ENCODE measurements around the gene PLEKHG4B.
"Not testable (repeated sequence)": the region's sequence is repeated elsewhere in the genome, so short reads cannot be mapped to it uniquely, and the experiment has no call there.

PLEKHG4B gene

DNA sequence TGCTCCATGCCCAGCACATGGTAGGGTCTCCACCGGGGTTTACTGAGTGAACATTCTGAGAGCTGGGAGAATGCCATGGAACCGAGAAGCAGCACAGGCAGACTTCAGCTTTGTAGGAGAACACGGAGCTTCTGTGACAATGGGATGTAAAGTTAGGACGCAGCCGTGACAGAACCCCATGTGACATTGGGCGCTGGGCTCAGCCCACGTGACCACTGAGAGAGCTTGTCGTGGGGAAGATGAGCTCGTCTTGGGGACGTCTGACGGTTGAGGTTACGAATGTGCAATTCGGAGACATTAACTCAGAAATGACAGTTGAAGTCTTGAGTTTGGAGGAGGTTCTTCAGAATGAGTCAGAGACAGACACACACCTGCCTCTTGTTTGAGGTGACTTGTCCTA is 139.7 kb downstream of the PLEKHG4B start:
- DNase-seq (ENCODE audit: low read depth) = no peak
- no peaks in the 10 kb centered on the region for H3K27me3 ChIP-seq (replicated peaks; ENCODE audit: control insufficient read depth, insufficient read depth, low read length)
- no peak overlapping the region for H3K4me3 ChIP-seq (ENCODE audit: low read length)
- no peaks in the 10 kb centered on the region for H3K9me3 ChIP-seq (ENCODE audit: control insufficient read depth, low read length)
- H3K36me3 ChIP-seq (ENCODE audit: control insufficient read depth, insufficient read depth, low read length, severe bottlenecking) = peaks cover 92% of the 10 kb centered on the region
- no peak overlapping the region for H3K9ac ChIP-seq (ENCODE audit: low read length)
- H3K4me1 ChIP-seq (ENCODE audit: control insufficient read depth, insufficient read depth, low read length) = no peaks in the 10 kb centered on the region

DNA sequence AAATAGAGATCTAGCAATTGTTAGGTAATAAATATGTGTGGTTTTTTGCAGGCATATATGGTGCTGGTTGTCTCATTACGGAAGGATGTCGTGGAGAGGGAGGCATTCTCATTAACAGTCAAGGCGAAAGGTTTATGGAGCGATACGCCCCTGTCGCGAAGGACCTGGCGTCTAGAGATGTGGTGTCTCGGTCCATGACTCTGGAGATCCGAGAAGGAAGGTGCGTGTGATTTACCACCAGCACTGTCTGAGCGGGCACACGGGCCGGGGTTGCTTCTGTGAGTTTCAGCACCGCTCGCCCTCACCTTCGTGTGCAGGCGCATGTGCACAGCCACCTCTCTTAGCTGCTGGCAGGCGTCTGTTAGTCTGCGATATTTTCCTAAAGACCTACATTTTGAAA is 141.5 kb downstream of the PLEKHG4B start:
- H3K4me1 ChIP-seq (ENCODE audit: control insufficient read depth, insufficient read depth, low read length); H3K9me3 ChIP-seq (ENCODE audit: control insufficient read depth, low read length); DNase-seq (ENCODE audit: low read depth); H3K9ac ChIP-seq (ENCODE audit: low read length); H3K4me3 ChIP-seq (ENCODE audit: low read length); H3K27me3 ChIP-seq (replicated peaks; ENCODE audit: control insufficient read depth, insufficient read depth, low read length): not testable (repeated sequence)
- H3K36me3 ChIP-seq (ENCODE audit: control insufficient read depth, insufficient read depth, low read length, severe bottlenecking) = peaks cover 84% of the 10 kb centered on the region

DNA sequence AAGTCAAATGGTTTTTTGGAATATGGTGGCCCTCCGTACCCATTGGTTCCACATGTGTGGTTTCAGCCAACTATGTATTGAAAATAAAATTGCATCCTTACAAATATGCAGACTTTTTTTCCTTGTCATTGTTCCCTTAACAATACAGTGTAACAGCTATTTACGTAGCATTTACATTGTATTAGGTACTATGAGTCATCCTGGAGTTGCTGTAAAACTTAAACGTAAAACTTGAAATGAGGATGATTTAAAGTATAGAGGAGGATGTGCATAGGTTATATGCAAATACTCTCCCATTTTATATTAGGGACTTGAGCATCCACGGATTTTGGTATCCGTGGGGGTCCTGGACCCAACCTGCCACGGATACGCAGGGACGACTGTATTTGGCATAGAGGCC is 142.5 kb downstream of the PLEKHG4B start:
- peaks cover 81% of the 10 kb centered on the region for H3K36me3 ChIP-seq (ENCODE audit: control insufficient read depth, insufficient read depth, low read length, severe bottlenecking)
- no peak for DNase-seq (ENCODE audit: low read depth)

DNA sequence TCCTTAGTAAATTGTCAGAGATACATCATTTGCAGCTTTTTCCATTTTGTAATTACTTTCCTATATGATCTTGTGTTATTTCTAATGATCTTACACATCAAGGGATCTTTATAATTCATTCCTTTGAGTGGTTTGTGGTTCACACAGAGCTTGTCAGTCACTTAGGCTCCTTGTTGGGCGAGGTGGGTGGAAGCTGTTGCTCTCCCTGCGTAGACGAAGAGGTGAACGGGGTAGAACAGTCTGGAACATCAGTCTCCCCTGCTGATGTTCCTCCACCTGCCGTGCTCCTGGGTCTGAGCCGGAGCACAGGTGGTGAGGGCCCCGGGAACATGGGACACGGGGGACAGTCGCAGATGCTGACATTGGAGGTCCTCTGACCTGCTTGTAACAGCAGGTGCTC is 143.6 kb downstream of the PLEKHG4B start:
- not testable (repeated sequence) for DNase-seq (ENCODE audit: low read depth); H3K9ac ChIP-seq (ENCODE audit: low read length); H3K9me3 ChIP-seq (ENCODE audit: control insufficient read depth, low read length); H3K27me3 ChIP-seq (replicated peaks; ENCODE audit: control insufficient read depth, insufficient read depth, low read length); H3K4me1 ChIP-seq (ENCODE audit: control insufficient read depth, insufficient read depth, low read length); H3K4me3 ChIP-seq (ENCODE audit: low read length)
- H3K36me3 ChIP-seq (ENCODE audit: control insufficient read depth, insufficient read depth, low read length, severe bottlenecking) = peaks cover 77% of the 10 kb centered on the region

More for the DNA sequence above, 142.5 kb downstream of the PLEKHG4B start:
- H3K9ac ChIP-seq (ENCODE audit: low read length) = no peak overlapping the region
- no peaks in the 10 kb centered on the region for H3K27me3 ChIP-seq (replicated peaks; ENCODE audit: control insufficient read depth, insufficient read depth, low read length)
- H3K9me3 ChIP-seq (ENCODE audit: control insufficient read depth, low read length) = no peaks in the 10 kb centered on the region
- H3K4me1 ChIP-seq (ENCODE audit: control insufficient read depth, insufficient read depth, low read length) = no peaks in the 10 kb centered on the region
- no peak overlapping the region for H3K4me3 ChIP-seq (ENCODE audit: low read length)

DNA sequence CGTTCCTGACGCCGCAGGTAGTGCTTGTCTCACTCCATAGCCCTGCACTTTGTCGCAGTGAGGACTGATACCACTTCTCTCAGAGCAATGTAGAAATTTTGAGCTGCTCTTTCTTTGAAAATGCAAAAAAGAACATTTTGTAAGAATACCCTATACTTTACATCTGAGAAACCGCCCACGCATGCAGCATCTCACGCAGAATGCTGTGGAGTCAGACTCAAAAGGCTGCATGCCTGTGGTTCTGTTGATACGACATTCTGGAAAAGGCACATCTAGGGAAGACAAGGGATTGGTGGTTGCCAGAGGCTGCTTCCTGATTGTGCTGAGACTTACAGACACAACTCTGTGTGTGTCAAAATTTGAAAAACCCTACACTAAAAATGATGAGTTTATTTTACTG is 146.0 kb downstream of the PLEKHG4B start:
- peaks cover 73% of the 10 kb centered on the region for H3K36me3 ChIP-seq (ENCODE audit: control insufficient read depth, insufficient read depth, low read length, severe bottlenecking)
- H3K27me3 ChIP-seq (replicated peaks; ENCODE audit: control insufficient read depth, insufficient read depth, low read length) = not testable (repeated sequence)
- peak; percentile 56 for DNase-seq (ENCODE audit: low read depth)

More for the DNA sequence above, 146.0 kb downstream of the PLEKHG4B start:
- H3K4me3 ChIP-seq (ENCODE audit: low read length); H3K4me1 ChIP-seq (ENCODE audit: control insufficient read depth, insufficient read depth, low read length); H3K9ac ChIP-seq (ENCODE audit: low read length); H3K9me3 ChIP-seq (ENCODE audit: control insufficient read depth, low read length): not testable (repeated sequence)

All from adipocyte (in vitro differentiated cells).